ENCODE data around the gene HLA-DRA. TPM values are rescaled to one million over a fixed set of nuclear protein-coding genes. Genes with fewer than 3 reads are reported as not detected.

HLA-DRA gene
- total RNA-seq, 1 donor from 2014 or later: 2.3 TPM

GRCh38 chr6:32396028-32396427 lies 43.7 kb upstream of the HLA-DRA start:
- Histone ChIP-seq H3K79me2 (ENCODE audit: low read depth) (no peaks in the 10 kb centered on the region), H3K27me3 (no peaks in the 10 kb centered on the region), H4K20me1 (ENCODE audit: low read depth) (no peaks in the 10 kb centered on the region), H3K27ac (no peak overlapping the region), H3K4me2 (no peak overlapping the region), H3K4me3 (no peak overlapping the region), H3K36me3 (no peaks in the 10 kb centered on the region), H3F3A (ENCODE audit: low read depth) (no peaks in the 10 kb centered on the region), H3K4me1 (no peaks in the 10 kb centered on the region), H3K9ac (no peak overlapping the region), H2AFZ (replicated peaks) (no peak overlapping the region), H3K9me3 (ENCODE audit: low read depth) (no peaks in the 10 kb centered on the region)
- peaks cover 7% of the 10 kb centered on the region for H3K4me1 Mint-ChIP-seq
- no peak for DNase-seq (ENCODE audit: low spot score)
- no peak overlapping the region for H3K27ac Mint-ChIP-seq
- H3K9me3 Mint-ChIP-seq: peaks cover 2% of the 10 kb centered on the region
- no peak for TF ChIP-seq EZH2phosphoT487 (IDR thresholded peaks at IDR 0.05)
- TF ChIP-seq EZH2 (IDR thresholded peaks at IDR 0.05): no peak
- TF ChIP-seq CTCF (IDR thresholded peaks at IDR 0.05): no peak
- no peak overlapping the region for H3K4me3 Mint-ChIP-seq
- no peaks in the 10 kb centered on the region for H3K36me3 Mint-ChIP-seq
- peaks cover 4% of the 10 kb centered on the region for H3K27me3 Mint-ChIP-seq (ENCODE audit: insufficient read depth, low read depth)

- peaks cover 2% of the 10 kb centered on the region for H3K9me3 Mint-ChIP-seq
- H3K9me3 ChIP-seq (ENCODE audit: low read depth): no peaks in the 10 kb centered on the region
- H3K79me2 ChIP-seq (ENCODE audit: low read depth): no peaks in the 10 kb centered on the region
- H3K27ac Mint-ChIP-seq: no peak overlapping the region
- H3K9ac ChIP-seq: no peak overlapping the region
- no peak overlapping the region for H3K4me3 ChIP-seq
- peaks cover 4% of the 10 kb centered on the region for H3K27me3 Mint-ChIP-seq (ENCODE audit: insufficient read depth, low read depth)
- DNase-seq (ENCODE audit: low spot score): no peak
- H2AFZ ChIP-seq (replicated peaks): no peak overlapping the region
- H3F3A ChIP-seq (ENCODE audit: low read depth): no peaks in the 10 kb centered on the region
- H3K4me3 Mint-ChIP-seq: no peak overlapping the region
- no peaks in the 10 kb centered on the region for H4K20me1 ChIP-seq (ENCODE audit: low read depth)
- no peaks in the 10 kb centered on the region for H3K27me3 ChIP-seq
- H3K4me1 ChIP-seq: no peaks in the 10 kb centered on the region
- TF ChIP-seq CTCF (IDR thresholded peaks at IDR 0.05) (no peak), EZH2phosphoT487 (IDR thresholded peaks at IDR 0.05) (no peak), EZH2 (IDR thresholded peaks at IDR 0.05) (no peak)
- no peaks in the 10 kb centered on the region for H3K36me3 Mint-ChIP-seq
- peaks cover 7% of the 10 kb centered on the region for H3K4me1 Mint-ChIP-seq
- no peaks in the 10 kb centered on the region for H3K36me3 ChIP-seq
- no peak overlapping the region for H3K4me2 ChIP-seq
- H3K27ac ChIP-seq: no peak overlapping the region
Measured at GRCh38 chr6:32397252-32397920, 42.3 kb upstream of the HLA-DRA start.

GRCh38 chr6:32401284-32401963 lies 38.3 kb upstream of the HLA-DRA start:
- Histone ChIP-seq H4K20me1 (ENCODE audit: low read depth) (no peaks in the 10 kb centered on the region), H3K9ac (no peak overlapping the region), H3K9me3 (ENCODE audit: low read depth) (no peaks in the 10 kb centered on the region), H3F3A (ENCODE audit: low read depth) (no peaks in the 10 kb centered on the region), H3K4me2 (no peak overlapping the region), H3K27me3 (no peaks in the 10 kb centered on the region), H3K4me3 (no peak overlapping the region), H3K36me3 (no peaks in the 10 kb centered on the region), H3K27ac (no peak overlapping the region), H3K4me1 (peaks cover under 1% of the 10 kb centered on the region), H3K79me2 (ENCODE audit: low read depth) (no peaks in the 10 kb centered on the region), H2AFZ (replicated peaks) (no peak overlapping the region)
- H3K9me3 Mint-ChIP-seq: peaks cover 2% of the 10 kb centered on the region
- H3K4me1 Mint-ChIP-seq: no peaks in the 10 kb centered on the region
- H3K27me3 Mint-ChIP-seq (ENCODE audit: insufficient read depth, low read depth): peaks cover 2% of the 10 kb centered on the region
- TF ChIP-seq EZH2phosphoT487 (IDR thresholded peaks at IDR 0.05) (no peak), CTCF (IDR thresholded peaks at IDR 0.05) (no peak), EZH2 (IDR thresholded peaks at IDR 0.05) (no peak)
- H3K36me3 Mint-ChIP-seq: no peaks in the 10 kb centered on the region
- H3K4me3 Mint-ChIP-seq: no peak overlapping the region
- no peak overlapping the region for H3K27ac Mint-ChIP-seq
- no peak for DNase-seq (ENCODE audit: low spot score)

All from neural progenitor cell (in vitro differentiated cells).